HepG2 (cell line): Measurements from ENCODE around the gene ITGB1. TPM values are rescaled to one million over a fixed set of nuclear protein-coding genes. Genes with fewer than 3 reads are reported as not detected.

Experiments
- DMAP1 ChIP-seq: IDR thresholded peaks from 2 replicates; pipeline ENCODE4 v1.6.1; 2016
- ELF4 ChIP-seq: sonication (generic); formaldehyde crosslinking; IDR thresholded peaks from 2 replicates; pipeline ENCODE4 v1.5.0; 2020; ENCODE audit warnings: missing genetic modification reagents, mild to moderate bottlenecking, moderate library complexity, borderline replicate concordance
- KLF9 ChIP-seq: IDR thresholded peaks from 2 replicates; pipeline ENCODE4 v1.6.1; 2016; ENCODE audit warnings: low read depth
- NFE2L2 ChIP-seq: fragments of 150-350 bp; IDR thresholded peaks from 2 replicates; pipeline ENCODE4 v1.6.1; 2014; ENCODE audit warnings: low read length
- POLR2A ChIP-seq, 2 experiments: IDR thresholded peaks; 2 replicates each; pipeline ENCODE4 v1.6.1; 2011; ENCODE audit warnings: low read depth in 2 of 2, low read length in 2 of 2, mild to moderate bottlenecking in 1 of 2, moderate library complexity in 1 of 2; ENCODE audit not compliant: insufficient read depth in 1 of 2
- UBTF ChIP-seq: sonication (generic); formaldehyde crosslinking; IDR thresholded peaks from 2 replicates; pipeline ENCODE4 v1.4.0; 2020; ENCODE audit warnings: mild to moderate bottlenecking, missing genetic modification reagents
- ZFP37 ChIP-seq: sonication (generic); formaldehyde crosslinking; IDR thresholded peaks from 2 replicates; pipeline ENCODE4 v1.4.0; 2020; ENCODE audit warnings: missing genetic modification reagents, borderline replicate concordance
- ZNF138 ChIP-seq: sonication (generic); formaldehyde crosslinking; IDR thresholded peaks from 2 replicates; pipeline ENCODE4 v1.5.0; 2020; ENCODE audit warnings: mild to moderate bottlenecking, low read depth, missing genetic modification reagents
- ZNF225 ChIP-seq: sonication (generic); formaldehyde crosslinking; IDR thresholded peaks from 2 replicates; pipeline ENCODE4 v1.4.0; 2020; ENCODE audit warnings: mild to moderate bottlenecking, missing genetic modification reagents
- ZNF329 ChIP-seq: sonication (generic); formaldehyde crosslinking; IDR thresholded peaks from 2 replicates; pipeline ENCODE4 v1.9.0; 2021; ENCODE audit warnings: low read depth, mild to moderate bottlenecking, missing genetic modification reagents
- ZNF350 ChIP-seq: sonication (generic); formaldehyde crosslinking; IDR thresholded peaks from 2 replicates; pipeline ENCODE4 v1.4.0; 2020; ENCODE audit warnings: mild to moderate bottlenecking, low read depth, missing genetic modification reagents, borderline replicate concordance
- ZNF615 ChIP-seq: sonication (generic); formaldehyde crosslinking; IDR thresholded peaks from 2 replicates; pipeline ENCODE4 v1.5.0; 2020; ENCODE audit warnings: mild to moderate bottlenecking, missing genetic modification reagents, borderline replicate concordance
- ZNF678 ChIP-seq: sonication (generic); formaldehyde crosslinking; IDR thresholded peaks from 2 replicates; pipeline ENCODE4 v1.4.0; 2020; ENCODE audit warnings: mild to moderate bottlenecking, missing genetic modification reagents
- ZNF747 ChIP-seq: sonication (generic); formaldehyde crosslinking; IDR thresholded peaks from 2 replicates; pipeline ENCODE4 v1.8.1; 2023; ENCODE audit warnings: missing genetic modification reagents, mild to moderate bottlenecking, borderline replicate concordance
- ZNF749 ChIP-seq: sonication (generic); formaldehyde crosslinking; IDR thresholded peaks from 2 replicates; pipeline ENCODE4 v1.8.0; 2022; ENCODE audit warnings: mild to moderate bottlenecking, missing genetic modification reagents, moderate library complexity, borderline replicate concordance
- ZNF776 ChIP-seq: sonication (generic); formaldehyde crosslinking; IDR thresholded peaks from 2 replicates; pipeline ENCODE4 v1.4.0; 2020; ENCODE audit warnings: mild to moderate bottlenecking, missing genetic modification reagents
- ZNF782 ChIP-seq: sonication (generic); formaldehyde crosslinking; IDR thresholded peaks from 2 replicates; pipeline ENCODE4 v1.4.0; 2020; ENCODE audit warnings: missing genetic modification reagents, mild to moderate bottlenecking, borderline replicate concordance
- polyA plus RNA-seq, 8 experiments: library from polyadenylated mRNA; depleted of rRNA in 3 of 8; stranded (reverse) in 7 of 8; unstranded in 1 of 8; fragments of >200 nt; fragmentation: Illumina TruSeq in 4 of 8; extraction: Trizol in 4 of 8; gene quantifications; 2 replicates each; pipeline versions ENCODE4 v1.2.1 to v1.2.3, GENCODE V29; 2011 to 2016; ENCODE audit warnings: low read depth in 4 of 8, missing spikeins in 1 of 8, mixed read lengths in 1 of 8; ENCODE audit not compliant: insufficient read depth in 1 of 8
- total RNA-seq, 5 experiments: library from RNA; depleted of rRNA; stranded (reverse); fragments of >200 nt; fragmentation: Illumina TruSeq; extraction: Trizol; gene quantifications; 2 replicates each; pipeline ENCODE4 v1.2.3, GENCODE V29; 2016; ENCODE audit warnings: low read depth in 1 of 5
- TF ChIP-seq, protein P1 (sequence below): sonication (generic); formaldehyde crosslinking; IDR thresholded peaks from 2 replicates; pipeline ENCODE4 v1.5.0; 2020; ENCODE audit warnings: missing genetic modification reagents, mild to moderate bottlenecking, borderline replicate concordance
- TF ChIP-seq, protein P2 (sequence below), 2 experiments: sonication (generic) in 1 of 2; formaldehyde crosslinking in 1 of 2; IDR thresholded peaks; 2 replicates each; pipeline versions ENCODE4 v1.5.1 to v1.6.1; 2011 to 2020; ENCODE audit warnings: borderline replicate concordance in 1 of 2, low read depth in 1 of 2, low read length in 1 of 2, mild to moderate bottlenecking in 1 of 2, missing genetic modification reagents in 1 of 2, moderate library complexity in 1 of 2
- TF ChIP-seq, protein P3 (sequence below): sonication (generic); formaldehyde crosslinking; IDR thresholded peaks from 2 replicates; pipeline ENCODE4 v1.4.0; 2020; ENCODE audit warnings: missing genetic modification reagents, borderline replicate concordance

The ITGB1 gene
- total and polyA plus RNA-seq, 2 of the 13 experiments (the other 11 are each of a cell fraction or from before 2014, with no cell fraction given), result 190 to 204 TPM

DNA sequence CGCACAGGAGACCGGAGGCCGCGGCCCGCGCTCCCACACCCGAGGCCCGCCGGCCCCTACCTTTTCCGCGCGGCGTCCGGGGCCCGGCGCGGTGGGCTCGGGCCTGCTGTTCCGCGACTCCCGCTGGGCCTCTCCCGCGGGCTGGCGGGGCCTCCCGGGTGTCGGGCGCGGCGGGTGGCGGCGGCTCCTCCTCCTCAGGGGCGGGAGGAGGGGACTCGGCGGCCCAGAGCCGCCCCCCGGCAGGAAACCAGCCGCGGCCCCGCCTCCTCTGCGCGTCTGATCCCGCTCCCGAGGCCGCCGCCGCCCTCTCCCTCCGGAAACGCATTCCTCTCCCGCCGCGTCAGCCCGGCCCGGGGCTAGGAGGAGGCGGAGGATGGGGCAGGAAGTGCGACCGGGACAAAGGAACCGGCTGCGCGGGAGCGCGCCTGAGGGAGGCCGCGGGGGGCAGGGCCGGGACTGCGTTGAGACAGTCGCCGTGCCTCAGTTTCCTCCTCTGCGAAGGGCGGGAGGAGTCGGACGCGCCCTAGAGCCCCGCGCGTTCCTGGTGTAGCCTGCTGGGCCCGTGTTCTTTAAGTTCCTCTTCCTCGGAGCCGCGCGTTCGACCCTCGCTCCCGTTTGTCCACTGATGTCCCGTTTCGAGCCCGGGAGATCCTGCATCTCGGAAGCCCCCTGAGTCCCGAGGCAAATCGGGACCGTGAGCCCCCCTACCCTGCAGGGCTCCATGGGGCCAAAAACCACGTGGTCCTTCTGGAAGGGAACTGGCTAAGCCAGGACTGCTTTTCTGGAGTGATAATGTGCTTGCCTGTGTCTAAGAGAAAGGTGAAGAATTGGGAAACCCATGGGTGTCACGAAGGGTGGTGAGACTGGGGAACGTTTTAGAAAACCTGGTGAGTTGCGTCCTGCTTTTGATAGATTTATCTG, at the start of gene ITGB1 (continued):
- TF ChIP-seq ZNF678 (no peak), ZNF350 (peak; percentile 90), POLR2A (IDR thresholded peaks at IDR 0.05; ENCODE audit: insufficient read depth in 1 of 2, low read depth in 2 of 2, low read length in 2 of 2) (peak; percentile 93 to 94), ZNF776 (CRISPR knock-in tag) (peak; percentile 75; the same call in 1 of the 2 replicates), ZNF225 (CRISPR knock-in tag) (peak; percentile 45; the same call in 1 of the 2 replicates), ZNF782 (CRISPR knock-in tag) (peak; percentile 72; the same call in 1 of the 2 replicates), ZNF615 (CRISPR knock-in tag) (no peak), DMAP1 (CRISPR knock-in tag) (peak; percentile 91), UBTF (CRISPR knock-in tag) (peak; percentile 95), ZNF329 (CRISPR knock-in tag) (no peak; the same call in 1 of the 2 replicates), ZFP37 (CRISPR knock-in tag) (peak; percentile 56; the same call in 1 of the 2 replicates), ZNF747 (CRISPR knock-in tag) (peak; percentile 82; the same call in 1 of the 2 replicates), ELF4 (CRISPR knock-in tag) (no peak), KLF9 (peak; percentile 49; the same call in 1 of the 2 replicates), ZNF749 (0 out of 2 replicates have a peak, but pooled peaks have one; percentile 11), NFE2L2 (no peak), ZNF138 (CRISPR knock-in tag) (0 out of 2 replicates have a peak, but pooled peaks have one; percentile 20)
- TF ChIP-seq, protein P1, sequence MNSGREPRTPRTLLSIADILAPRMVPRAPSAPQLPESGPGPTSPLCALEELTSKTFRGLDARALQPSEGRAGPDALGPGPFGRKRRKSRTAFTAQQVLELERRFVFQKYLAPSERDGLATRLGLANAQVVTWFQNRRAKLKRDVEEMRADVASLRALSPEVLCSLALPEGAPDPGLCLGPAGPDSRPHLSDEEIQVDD (CRISPR knock-in tag), result no peak
- TF ChIP-seq, protein P2, sequence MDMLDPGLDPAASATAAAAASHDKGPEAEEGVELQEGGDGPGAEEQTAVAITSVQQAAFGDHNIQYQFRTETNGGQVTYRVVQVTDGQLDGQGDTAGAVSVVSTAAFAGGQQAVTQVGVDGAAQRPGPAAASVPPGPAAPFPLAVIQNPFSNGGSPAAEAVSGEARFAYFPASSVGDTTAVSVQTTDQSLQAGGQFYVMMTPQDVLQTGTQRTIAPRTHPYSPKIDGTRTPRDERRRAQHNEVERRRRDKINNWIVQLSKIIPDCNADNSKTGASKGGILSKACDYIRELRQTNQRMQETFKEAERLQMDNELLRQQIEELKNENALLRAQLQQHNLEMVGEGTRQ (IDR thresholded peaks at IDR 0.05; ENCODE audit: low read depth, low read length), result no peak
- TF ChIP-seq, protein P2 (CRISPR knock-in tag; IDR thresholded peaks at IDR 0.05; ENCODE audit: borderline replicate concordance), result peak; percentile 45; the same call in 1 of the 2 replicates
- TF ChIP-seq, protein P3, sequence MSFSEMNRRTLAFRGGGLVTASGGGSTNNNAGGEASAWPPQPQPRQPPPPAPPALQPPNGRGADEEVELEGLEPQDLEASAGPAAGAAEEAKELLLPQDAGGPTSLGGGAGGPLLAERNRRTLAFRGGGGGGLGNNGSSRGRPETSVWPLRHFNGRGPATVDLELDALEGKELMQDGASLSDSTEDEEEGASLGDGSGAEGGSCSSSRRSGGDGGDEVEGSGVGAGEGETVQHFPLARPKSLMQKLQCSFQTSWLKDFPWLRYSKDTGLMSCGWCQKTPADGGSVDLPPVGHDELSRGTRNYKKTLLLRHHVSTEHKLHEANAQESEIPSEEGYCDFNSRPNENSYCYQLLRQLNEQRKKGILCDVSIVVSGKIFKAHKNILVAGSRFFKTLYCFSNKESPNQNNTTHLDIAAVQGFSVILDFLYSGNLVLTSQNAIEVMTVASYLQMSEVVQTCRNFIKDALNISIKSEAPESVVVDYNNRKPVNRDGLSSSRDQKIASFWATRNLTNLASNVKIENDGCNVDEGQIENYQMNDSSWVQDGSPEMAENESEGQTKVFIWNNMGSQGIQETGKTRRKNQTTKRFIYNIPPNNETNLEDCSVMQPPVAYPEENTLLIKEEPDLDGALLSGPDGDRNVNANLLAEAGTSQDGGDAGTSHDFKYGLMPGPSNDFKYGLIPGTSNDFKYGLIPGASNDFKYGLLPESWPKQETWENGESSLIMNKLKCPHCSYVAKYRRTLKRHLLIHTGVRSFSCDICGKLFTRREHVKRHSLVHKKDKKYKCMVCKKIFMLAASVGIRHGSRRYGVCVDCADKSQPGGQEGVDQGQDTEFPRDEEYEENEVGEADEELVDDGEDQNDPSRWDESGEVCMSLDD (CRISPR knock-in tag), result no peak
